Skin epidermis (tissue), 12 donors: ENCODE results near the gene CYFIP2.
"Not testable (repeated sequence)": the region's sequence is repeated elsewhere in the genome, so short reads cannot be mapped to it uniquely, and the experiment has no call there.

Experiments
- H3K27ac ChIP-seq, 21 experiments: fragments of 200-600 bp; sonication (generic) in 11 of 21; one replicate each; pipeline ENCODE4 v1.5.0; 2020; ENCODE audit warnings: mild to moderate bottlenecking in 3 of 21, inconsistent platforms in 2 of 21, moderate library complexity in 2 of 21
- H3K4me3 ChIP-seq, 7 experiments: fragments of 200-600 bp; sonication (generic) in 2 of 7; one replicate each; pipeline ENCODE4 v1.5.0; 2020; ENCODE audit warnings: inconsistent platforms in 2 of 7, mild to moderate bottlenecking in 2 of 7, moderate library complexity in 1 of 7

Gene CYFIP2

GRCh38 chr5:157372472-157372822 is 106.5 kb downstream of the CYFIP2 start:
- Histone ChIP-seq H3K4me3 (no peak overlapping the region), H3K27ac (no peak overlapping the region)

DNA sequence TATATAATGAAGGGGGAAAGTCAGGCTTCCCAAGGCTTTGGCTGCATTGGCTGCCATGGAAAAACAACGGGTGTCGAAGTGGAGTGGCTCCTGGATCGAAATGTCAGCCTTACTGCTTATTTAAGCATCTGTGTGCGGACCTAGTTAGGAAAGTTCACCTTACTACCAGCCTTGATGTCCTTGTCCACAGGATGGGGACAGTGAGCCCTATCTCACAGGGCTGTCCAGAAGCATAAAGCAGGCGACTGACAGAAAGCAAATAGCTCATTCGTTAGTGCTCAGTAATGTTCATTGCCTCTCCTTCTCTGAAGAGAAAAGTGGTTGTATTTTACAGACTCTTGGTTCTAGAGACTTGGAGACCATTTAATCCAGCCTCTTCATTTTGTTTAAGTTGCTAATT is 112.6 kb downstream of the CYFIP2 start:
- H3K4me3 ChIP-seq, result no peak overlapping the region
- no peak overlapping the region for H3K27ac ChIP-seq

GRCh38 chr5:157379983-157380382 is 114.1 kb downstream of the CYFIP2 start:
- Histone ChIP-seq H3K27ac (no peak overlapping the region), H3K4me3 (no peak overlapping the region)

- Histone ChIP-seq H3K4me3 (no peak overlapping the region), H3K27ac (no peak overlapping the region)
These were observed 115.8 kb downstream of the CYFIP2 start for GRCh38 chr5:157381746-157382145.

DNA sequence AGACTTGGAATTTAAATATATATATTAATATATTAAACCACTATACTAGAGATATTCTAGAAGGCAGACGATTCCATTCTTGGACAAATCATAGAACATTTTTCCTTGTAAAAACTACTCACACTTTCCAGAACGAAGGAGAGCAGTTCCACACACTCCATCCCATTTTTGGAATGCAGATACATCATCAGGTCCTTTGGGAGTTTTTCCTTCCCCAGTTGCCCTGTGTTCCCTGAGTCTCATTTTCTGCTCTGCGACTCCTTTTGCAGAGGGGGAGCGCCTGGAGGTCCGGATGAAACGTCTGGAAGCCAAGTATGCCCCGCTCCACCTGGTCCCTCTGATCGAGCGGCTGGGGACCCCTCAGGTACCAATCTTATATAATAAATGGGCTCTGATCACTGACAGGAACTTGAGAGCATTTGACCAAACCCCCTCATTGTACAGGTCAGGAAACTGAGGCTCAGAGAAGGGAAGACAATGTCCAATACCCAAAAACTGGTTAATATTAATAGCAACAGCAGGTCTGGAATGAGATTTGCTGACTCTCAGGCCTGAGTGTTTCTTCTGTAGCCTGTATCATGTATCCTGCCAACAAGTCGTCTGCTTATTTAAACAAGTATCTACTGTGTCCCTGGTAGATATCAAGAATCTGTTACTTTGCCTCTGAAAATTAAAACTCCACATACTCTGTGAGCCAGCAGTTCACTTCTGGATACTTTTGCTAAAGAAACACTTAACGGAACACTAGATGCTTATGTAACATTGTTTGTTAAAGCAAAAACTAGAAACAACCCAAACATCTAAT is 117.3 kb downstream of the CYFIP2 start:
- Histone ChIP-seq H3K4me3 (no peak overlapping the region), H3K27ac (peak overlapping the region in 5 of 21 experiments; percentile 11 to 71 (median 46))

DNA sequence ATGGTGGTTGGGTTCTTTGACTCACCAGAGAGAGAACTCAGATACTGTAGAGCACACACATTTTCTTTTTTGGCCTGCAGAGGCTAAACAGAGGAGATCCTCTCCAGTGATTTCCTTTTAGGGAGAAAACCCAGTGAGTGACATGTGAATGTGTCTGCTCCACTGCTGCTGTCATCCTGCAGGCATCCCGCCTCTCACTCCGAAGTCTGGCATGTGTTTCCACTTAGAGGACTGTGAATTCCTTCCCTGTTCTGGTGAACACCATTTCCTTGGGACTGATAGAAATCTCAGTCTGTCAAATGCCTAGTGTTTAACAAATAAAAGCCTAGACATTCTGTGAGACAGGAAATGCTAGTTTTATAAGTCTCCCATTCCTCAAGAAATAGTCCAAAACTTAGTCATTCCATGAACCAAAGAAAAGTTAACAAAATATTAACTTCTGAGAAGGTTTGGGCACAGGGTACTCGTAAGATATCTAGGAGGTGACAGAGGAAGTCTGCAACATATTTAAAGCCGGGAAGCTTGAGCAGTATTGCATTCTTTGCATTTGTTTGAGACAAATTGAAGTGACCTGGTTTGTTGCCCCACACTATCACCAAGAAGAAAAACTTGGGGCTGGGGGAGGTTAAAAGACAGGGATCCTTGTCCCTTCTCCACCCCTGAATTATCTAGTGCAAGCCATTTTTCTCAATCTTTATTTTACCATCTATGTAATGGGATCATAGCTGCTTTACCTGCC is 119.2 kb downstream of the CYFIP2 start:
- peak overlapping the region in 13 of 21 experiments; percentile 5 to 81 (median 26) for H3K27ac ChIP-seq
- H3K4me3 ChIP-seq, result no peak overlapping the region

- peak overlapping the region in 8 of 21 experiments; percentile 26 to 66 (median 46) for H3K27ac ChIP-seq
These were observed 121.2 kb downstream of the CYFIP2 start for GRCh38 chr5:157387041-157387563.

DNA sequence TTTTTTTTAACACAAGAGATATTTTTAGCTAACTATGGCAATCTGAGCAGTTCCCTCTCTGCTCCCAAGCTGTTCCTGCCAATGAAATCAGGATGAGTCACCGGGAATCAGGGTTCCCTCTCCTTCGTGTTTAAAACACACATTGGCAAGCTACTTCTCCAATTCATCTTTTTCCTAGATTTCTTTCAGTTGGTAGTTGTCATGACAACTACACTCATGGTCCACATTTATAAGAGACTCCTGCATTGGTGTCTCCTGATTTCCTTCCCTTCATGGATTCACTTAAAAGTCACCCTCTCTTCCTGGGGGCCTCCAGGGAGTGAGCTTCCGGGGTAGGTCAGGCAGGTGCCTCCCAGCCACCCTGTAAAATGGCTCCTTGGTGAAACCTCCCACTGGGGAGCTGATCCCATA is 121.8 kb downstream of the CYFIP2 start:
- Histone ChIP-seq H3K4me3 (no peak overlapping the region), H3K27ac (peak overlapping the region in 8 of 21 experiments; percentile 34 to 66 (median 48))

More at GRCh38 chr5:157387041-157387563, 121.2 kb downstream of the CYFIP2 start:
- no peak overlapping the region for H3K4me3 ChIP-seq

DNA sequence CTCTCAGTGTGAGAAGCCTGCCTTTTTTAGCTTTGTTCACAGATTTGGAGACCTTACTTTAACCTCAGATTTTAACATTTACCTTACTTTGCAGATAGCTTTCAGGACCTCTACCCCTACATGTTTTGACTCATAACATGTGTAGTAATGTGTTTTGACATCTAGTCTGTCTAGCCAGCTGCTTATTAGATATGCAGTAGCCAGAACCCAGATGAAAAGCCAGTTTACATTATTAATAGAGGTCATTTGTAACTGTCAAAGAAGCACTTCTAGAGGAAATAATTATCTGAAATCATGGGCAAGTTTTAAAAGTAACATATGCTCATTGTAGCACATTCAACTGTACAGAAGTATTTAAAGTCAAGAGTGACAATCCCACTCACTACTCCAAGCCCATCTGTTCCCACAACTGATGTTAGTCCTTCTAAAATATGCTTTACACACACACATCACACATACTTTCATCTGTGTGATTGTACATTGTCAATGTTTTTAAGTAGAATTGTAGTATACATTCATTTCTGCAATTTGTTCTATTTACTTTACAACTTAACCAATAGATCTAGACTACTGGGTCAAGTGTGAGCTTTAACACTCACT is 122.3 kb downstream of the CYFIP2 start:
- H3K4me3 ChIP-seq, result no peak overlapping the region
- peak overlapping the region in 7 of 21 experiments; percentile 34 to 66 (median 46) for H3K27ac ChIP-seq

DNA sequence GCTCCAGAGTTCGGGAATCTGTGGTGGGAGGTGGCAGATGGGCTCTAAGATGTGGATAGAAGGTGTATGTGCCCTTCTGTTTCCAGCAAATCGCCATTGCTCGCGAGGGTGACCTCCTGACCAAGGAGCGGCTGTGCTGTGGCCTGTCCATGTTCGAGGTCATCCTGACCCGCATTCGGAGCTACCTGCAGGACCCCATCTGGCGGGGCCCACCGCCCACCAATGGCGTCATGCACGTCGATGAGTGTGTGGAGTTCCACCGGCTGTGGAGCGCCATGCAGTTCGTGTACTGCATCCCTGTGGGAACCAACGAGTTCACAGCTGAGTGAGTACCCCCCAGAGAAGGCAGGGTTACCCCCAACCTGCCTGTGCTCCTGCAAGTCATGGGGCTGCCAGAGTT is 123.2 kb downstream of the CYFIP2 start:
- H3K27ac ChIP-seq, result peak overlapping the region in 7 of 21 experiments; percentile 27 to 81 (median 58)
- no peak overlapping the region for H3K4me3 ChIP-seq

GRCh38 chr5:157390133-157390532 is 124.2 kb downstream of the CYFIP2 start:
- H3K27ac ChIP-seq, result peak overlapping the region in 11 of 21 experiments; percentile 17 to 81 (median 61)
- no peak overlapping the region for H3K4me3 ChIP-seq

- Histone ChIP-seq H3K4me3 (no peak overlapping the region), H3K27ac (peak overlapping the region in 14 of 21 experiments; percentile 26 to 81 (median 64))
These were observed 124.8 kb downstream of the CYFIP2 start for GRCh38 chr5:157390551-157391297.

GRCh38 chr5:157398305-157398704 is 132.4 kb downstream of the CYFIP2 start:
- H3K27ac ChIP-seq, result no peak overlapping the region
- no peak overlapping the region for H3K4me3 ChIP-seq

- H3K27ac ChIP-seq, result no peak overlapping the region
- no peak overlapping the region for H3K4me3 ChIP-seq
These were observed 135.0 kb downstream of the CYFIP2 start for GRCh38 chr5:157400741-157401495.

- Histone ChIP-seq H3K27ac (no peak overlapping the region), H3K4me3 (no peak overlapping the region)
These were observed 149.9 kb downstream of the CYFIP2 start for GRCh38 chr5:157415838-157416237.

DNA sequence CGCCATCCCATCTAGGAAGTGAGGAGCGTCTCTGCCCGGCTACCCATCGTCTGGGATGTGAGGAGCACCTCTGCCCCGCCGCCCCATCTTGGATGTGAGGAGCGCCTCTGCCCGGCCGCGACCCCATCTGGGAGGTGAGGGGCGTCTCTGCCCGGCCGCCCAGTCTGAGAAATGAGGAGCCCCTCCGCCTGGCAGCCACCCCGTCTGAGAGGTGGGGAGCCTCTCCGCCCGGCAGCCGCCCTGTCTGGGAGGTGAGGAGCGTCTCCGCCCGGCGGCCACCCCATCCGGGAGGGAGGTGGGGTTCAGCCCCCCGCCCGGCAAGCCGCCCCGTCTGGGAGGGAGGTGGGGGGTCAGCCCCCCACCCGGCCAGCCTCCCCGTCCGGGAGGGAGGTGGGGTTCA is 153.6 kb downstream of the CYFIP2 start:
- not testable (repeated sequence) for H3K4me3 ChIP-seq

DNA sequence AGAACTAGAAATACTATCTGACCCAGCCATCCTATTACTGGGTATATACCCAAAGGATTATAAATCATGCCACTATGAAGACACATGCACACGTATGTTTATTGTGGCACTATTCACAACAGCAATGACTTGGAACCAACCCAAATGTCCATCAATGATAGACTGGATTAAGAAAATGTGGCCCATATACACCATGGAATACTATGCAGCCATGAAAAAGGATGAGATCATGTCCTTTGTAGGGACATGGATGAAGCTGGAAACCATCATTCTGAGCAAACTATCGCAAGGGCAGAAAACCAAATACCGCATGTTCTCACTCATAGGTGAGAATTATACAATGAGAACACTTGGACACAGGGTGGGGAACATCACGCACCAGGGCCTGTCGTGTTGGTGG is 164.0 kb downstream of the CYFIP2 start:
- not testable (repeated sequence) for H3K27ac ChIP-seq, H3K4me3 ChIP-seq

More for the DNA sequence above, 153.6 kb downstream of the CYFIP2 start:
- H3K27ac ChIP-seq, result not testable (repeated sequence)

DNA sequence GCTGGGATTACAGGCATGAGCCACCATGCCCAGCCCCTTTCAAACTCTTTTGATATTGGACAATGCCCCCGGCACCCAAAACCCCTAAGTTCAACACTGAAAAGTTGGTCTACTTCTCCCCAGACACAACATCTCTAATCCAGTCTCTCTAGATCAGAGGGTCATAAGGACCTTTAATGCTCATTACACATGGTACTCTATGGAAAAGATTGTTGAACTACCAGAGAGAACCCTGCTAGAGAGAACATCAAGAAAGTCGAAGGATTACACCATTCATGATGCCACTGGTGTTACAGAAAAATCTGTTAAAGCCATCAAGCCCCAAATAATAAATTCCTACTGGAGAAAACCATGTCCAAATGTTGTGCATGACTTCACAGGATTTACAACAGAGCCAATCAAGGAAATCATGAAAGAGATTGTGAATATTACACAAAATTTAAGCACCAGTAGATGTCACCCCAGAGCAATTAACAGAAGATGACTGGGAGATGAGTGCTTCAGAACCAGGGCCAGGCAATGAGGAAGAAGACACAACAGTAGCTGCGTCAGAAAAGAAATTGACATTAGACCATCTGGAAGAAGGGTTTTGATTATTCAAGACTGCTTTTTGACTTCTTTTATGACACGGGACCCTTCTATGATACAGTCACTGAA is 165.7 kb downstream of the CYFIP2 start:
- no peak overlapping the region for H3K27ac ChIP-seq
- no peak overlapping the region for H3K4me3 ChIP-seq
